GM13976 (cell line): ENCODE measurements around the gene LRRC8C.

Source experiments
- DNase-seq: peaks from one replicate; pipeline ENCODE4 v3.0.0; 2012; ENCODE audit warnings: low spot score
- in situ Hi-C: fragments of 300-500 bp; cut with MboI; formaldehyde crosslinking; loops from one replicate; pipeline ENCODE4 v1.12.0; 2022; ENCODE audit warnings: low sequenced_read_pairs, mixed read lengths, inconsistent platforms; ENCODE audit not compliant: unreplicated experiment
- TF ChIP-seq, protein P1 (sequence below): IDR thresholded peaks from 2 replicates; pipeline ENCODE4 v1.5.1; 2012; ENCODE audit warnings: borderline replicate concordance, mild to moderate bottlenecking; ENCODE audit not compliant: insufficient read depth; ENCODE audit errors: extremely low read depth, missing control alignments, control extremely low read depth

The LRRC8C gene

DNA sequence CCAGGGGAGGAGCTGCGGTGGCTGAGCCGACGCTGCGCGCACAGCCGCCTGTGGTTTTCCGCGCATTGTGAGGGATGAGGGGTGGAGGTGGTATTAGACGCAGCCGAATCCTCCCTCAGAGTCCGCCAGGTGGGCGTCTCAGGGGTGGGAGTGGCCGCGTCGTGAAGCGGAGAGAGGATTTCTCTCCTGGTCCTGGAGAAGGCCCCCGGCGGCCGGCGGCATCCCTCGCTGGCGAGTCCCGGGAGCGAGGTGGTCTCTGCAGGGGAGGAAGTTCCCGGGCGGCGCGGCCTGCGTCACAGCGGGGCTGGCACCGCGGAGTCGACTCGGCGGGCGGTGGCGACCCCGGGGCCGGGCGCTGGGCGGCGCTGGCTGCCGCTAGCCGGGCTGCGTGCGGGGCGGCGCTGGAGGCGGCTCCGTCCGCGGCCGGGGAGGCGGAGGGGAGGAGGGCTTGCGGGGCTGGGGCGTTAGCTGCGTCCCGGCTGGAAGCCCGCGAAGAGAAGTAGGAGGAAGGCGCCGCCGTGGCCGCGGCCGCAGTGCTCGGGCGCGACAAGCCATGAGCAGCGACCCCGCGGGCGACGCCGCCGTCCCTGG is at the start of gene LRRC8C:
LRRC8C (plus strand) TSS at position 464 of the 591 bp plus-strand sequence. CDS start 53,354 bp downstream, outside the sequence.
- in situ Hi-C loops: loop anchor here (10.0 kb wide), 1 partner anchor 132 kb away; no protein-coding TSS in a partner anchor
- TF ChIP-seq, protein P1, sequence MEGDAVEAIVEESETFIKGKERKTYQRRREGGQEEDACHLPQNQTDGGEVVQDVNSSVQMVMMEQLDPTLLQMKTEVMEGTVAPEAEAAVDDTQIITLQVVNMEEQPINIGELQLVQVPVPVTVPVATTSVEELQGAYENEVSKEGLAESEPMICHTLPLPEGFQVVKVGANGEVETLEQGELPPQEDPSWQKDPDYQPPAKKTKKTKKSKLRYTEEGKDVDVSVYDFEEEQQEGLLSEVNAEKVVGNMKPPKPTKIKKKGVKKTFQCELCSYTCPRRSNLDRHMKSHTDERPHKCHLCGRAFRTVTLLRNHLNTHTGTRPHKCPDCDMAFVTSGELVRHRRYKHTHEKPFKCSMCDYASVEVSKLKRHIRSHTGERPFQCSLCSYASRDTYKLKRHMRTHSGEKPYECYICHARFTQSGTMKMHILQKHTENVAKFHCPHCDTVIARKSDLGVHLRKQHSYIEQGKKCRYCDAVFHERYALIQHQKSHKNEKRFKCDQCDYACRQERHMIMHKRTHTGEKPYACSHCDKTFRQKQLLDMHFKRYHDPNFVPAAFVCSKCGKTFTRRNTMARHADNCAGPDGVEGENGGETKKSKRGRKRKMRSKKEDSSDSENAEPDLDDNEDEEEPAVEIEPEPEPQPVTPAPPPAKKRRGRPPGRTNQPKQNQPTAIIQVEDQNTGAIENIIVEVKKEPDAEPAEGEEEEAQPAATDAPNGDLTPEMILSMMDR: peak; percentile 90
- DNase-seq: peak; percentile 91

DNA sequence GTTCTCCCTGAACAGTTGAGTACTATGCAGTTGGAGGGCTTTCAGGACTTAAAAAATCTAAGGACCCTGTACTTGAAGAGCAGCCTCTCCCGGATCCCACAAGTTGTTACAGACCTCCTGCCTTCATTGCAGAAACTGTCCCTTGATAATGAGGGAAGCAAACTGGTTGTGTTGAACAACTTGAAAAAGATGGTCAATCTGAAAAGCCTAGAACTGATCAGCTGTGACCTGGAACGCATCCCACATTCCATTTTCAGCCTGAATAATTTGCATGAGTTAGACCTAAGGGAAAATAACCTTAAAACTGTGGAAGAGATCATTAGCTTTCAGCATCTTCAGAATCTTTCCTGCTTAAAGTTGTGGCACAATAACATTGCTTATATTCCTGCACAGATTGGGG is 48.7 kb upstream of the LRRC8C start:
- no peak for DNase-seq
- in situ Hi-C loops: no loop called here

DNA sequence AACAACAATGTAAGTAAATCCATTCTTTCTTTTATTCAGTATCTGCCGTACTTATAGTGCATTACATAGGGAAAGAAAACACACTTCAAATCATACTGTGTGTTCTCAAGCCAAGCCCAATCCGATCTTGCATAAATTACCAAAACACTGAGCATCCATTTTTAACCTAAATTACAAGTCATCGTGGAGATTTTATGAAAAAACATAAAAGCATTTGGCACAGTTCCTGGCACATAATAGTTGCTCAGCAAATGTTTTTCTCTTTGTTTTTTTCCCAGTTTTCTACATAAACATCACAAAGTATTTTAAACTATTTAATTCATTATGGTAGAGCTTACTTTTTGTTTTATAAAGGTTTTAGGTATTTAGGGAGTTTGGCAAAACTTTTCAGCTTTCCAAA is 48.1 kb upstream of the LRRC8C start:
- TF ChIP-seq, protein P1: no peak
- no peak for DNase-seq
- in situ Hi-C loops: no loop called here

More for the DNA sequence above, 48.7 kb upstream of the LRRC8C start:
- TF ChIP-seq, protein P1: no peak

DNA sequence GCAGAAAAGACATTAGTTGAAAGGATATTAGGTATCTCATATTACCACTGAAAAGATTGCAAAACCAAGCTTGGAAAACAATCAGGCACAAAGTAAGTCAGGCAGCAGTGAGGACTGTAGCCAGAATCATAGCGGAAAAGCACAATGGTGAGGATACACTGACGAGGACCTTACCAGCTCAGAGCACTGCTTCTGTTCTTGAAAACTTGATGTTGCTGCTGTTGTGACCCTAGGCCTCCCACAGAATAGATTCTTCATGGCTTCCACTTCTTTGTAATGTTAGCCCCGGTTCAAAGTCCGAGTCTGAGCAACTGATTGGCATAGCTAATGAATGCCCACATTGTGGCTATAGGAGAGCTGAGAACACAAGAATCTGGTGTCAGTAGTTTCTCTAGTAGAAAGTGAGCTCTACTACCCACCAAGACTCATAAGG is 45.2 kb upstream of the LRRC8C start:
- in situ Hi-C loops: no loop called here
- no peak for DNase-seq

DNA sequence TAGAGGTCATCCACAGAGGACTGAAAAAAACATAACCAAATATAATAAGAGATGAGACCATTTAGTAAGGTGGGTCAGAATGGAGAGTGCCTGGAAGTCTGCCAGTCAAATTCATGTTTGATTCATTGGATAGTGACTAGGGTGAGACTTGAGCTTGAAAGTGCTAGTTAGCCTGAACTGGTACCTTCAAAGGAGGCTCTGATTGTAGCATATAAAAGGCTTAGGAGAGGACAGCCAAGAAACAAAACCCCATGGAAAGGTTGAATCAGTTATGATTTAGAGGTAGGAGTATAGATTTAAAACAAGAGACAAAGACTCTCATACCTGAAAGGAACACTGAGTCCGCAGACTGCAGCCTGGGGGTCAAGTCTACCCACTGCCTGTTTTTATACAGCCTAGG is 44.4 kb upstream of the LRRC8C start:
- in situ Hi-C loops: no loop called here

More for the DNA sequence above, 45.2 kb upstream of the LRRC8C start:
- TF ChIP-seq, protein P1: no peak

DNA sequence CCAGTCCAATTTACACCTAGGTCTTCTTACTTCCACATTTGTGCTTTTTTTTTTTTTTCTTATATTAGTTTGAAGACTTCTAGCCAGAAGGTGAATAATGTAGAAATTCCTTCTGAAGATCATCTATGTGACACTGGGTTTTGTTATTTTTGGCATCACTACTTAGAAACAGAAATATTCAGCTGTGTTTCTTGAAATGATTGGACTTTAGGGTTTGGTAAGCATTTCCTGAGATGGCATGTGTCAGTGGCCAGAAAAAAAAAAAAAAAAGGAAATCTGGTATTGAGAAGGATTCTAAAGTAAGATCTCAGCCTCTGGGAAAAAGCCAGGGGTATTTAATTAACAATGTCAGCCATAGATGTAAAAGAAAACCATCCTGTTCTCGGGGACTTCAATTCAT is 43.4 kb upstream of the LRRC8C start:
- in situ Hi-C loops: no loop called here
- TF ChIP-seq, protein P1: no peak
- DNase-seq: no peak

More for the DNA sequence above, 44.4 kb upstream of the LRRC8C start:
- no peak for DNase-seq
- TF ChIP-seq, protein P1: no peak
